ENCODE data around the gene LEMD1. TPM values are rescaled to one million over a fixed set of nuclear protein-coding genes. Genes with fewer than 3 reads are reported as not detected.

The LEMD1 gene
- polyA plus RNA-seq, 1 donor from 2014 or later, result 67.6 TPM

GRCh38 chr1:205369701-205370123 is 52.1 kb downstream of the LEMD1 start:
- Histone ChIP-seq H3K27ac (ENCODE audit: low read length) (no peak overlapping the region), H3K4me3 (ENCODE audit: low read length) (no peak overlapping the region), H3K9ac (ENCODE audit: low read length) (no peak overlapping the region), H3K79me2 (replicated peaks; ENCODE audit: insufficient read depth, low read length) (no peaks in the 10 kb centered on the region), H4K20me1 (ENCODE audit: insufficient read depth) (no peaks in the 10 kb centered on the region), H3K4me2 (ENCODE audit: low read length) (no peak overlapping the region), H3K27me3 (ENCODE audit: insufficient read depth, low read depth, low read length) (no peaks in the 10 kb centered on the region), H3F3A (ENCODE audit: insufficient read depth, low read length, poor library complexity, severe bottlenecking) (no peaks in the 10 kb centered on the region), H2AFZ (ENCODE audit: low read depth, low read length) (no peak overlapping the region), H3K9me3 (ENCODE audit: low read length) (no peaks in the 10 kb centered on the region), H3K9me2 (ENCODE audit: insufficient read depth, low read length) (no peaks in the 10 kb centered on the region), H3K36me3 (ENCODE audit: insufficient read depth, low read length) (no peaks in the 10 kb centered on the region)
- no peak for TF ChIP-seq POLR2AphosphoS5 (IDR thresholded peaks at IDR 0.05)
- TF ChIP-seq EP300 (conservative IDR thresholded peaks at IDR 0.05; ENCODE audit: poor library complexity, severe bottlenecking), result no peak
- no peak for TF ChIP-seq RAD21 (conservative IDR thresholded peaks at IDR 0.05)
- TF ChIP-seq CTCF (IDR thresholded peaks at IDR 0.05; ENCODE audit: poor library complexity, severe bottlenecking), result no peak
- TF ChIP-seq MXI1 (conservative IDR thresholded peaks at IDR 0.05; ENCODE audit: poor library complexity, severe bottlenecking), result no peak
- TF ChIP-seq SMC3 (conservative IDR thresholded peaks at IDR 0.05; ENCODE audit: poor library complexity), result no peak
- TF ChIP-seq EZH2 (IDR thresholded peaks at IDR 0.05; ENCODE audit: borderline replicate concordance, insufficient read depth, low read length, poor library complexity, severe bottlenecking), result no peak
- no peak for TF ChIP-seq TAF1 (IDR thresholded peaks at IDR 0.05; ENCODE audit: low read depth)
- TF ChIP-seq, protein P1, sequence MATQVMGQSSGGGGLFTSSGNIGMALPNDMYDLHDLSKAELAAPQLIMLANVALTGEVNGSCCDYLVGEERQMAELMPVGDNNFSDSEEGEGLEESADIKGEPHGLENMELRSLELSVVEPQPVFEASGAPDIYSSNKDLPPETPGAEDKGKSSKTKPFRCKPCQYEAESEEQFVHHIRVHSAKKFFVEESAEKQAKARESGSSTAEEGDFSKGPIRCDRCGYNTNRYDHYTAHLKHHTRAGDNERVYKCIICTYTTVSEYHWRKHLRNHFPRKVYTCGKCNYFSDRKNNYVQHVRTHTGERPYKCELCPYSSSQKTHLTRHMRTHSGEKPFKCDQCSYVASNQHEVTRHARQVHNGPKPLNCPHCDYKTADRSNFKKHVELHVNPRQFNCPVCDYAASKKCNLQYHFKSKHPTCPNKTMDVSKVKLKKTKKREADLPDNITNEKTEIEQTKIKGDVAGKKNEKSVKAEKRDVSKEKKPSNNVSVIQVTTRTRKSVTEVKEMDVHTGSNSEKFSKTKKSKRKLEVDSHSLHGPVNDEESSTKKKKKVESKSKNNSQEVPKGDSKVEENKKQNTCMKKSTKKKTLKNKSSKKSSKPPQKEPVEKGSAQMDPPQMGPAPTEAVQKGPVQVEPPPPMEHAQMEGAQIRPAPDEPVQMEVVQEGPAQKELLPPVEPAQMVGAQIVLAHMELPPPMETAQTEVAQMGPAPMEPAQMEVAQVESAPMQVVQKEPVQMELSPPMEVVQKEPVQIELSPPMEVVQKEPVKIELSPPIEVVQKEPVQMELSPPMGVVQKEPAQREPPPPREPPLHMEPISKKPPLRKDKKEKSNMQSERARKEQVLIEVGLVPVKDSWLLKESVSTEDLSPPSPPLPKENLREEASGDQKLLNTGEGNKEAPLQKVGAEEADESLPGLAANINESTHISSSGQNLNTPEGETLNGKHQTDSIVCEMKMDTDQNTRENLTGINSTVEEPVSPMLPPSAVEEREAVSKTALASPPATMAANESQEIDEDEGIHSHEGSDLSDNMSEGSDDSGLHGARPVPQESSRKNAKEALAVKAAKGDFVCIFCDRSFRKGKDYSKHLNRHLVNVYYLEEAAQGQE (IDR thresholded peaks at IDR 0.05; ENCODE audit: borderline replicate concordance), result no peak

- Histone ChIP-seq H3F3A (ENCODE audit: insufficient read depth, low read length, poor library complexity, severe bottlenecking) (no peaks in the 10 kb centered on the region), H3K27me3 (ENCODE audit: insufficient read depth, low read depth, low read length) (no peaks in the 10 kb centered on the region), H3K36me3 (ENCODE audit: insufficient read depth, low read length) (no peaks in the 10 kb centered on the region), H3K27ac (ENCODE audit: low read length) (no peak overlapping the region), H3K4me3 (ENCODE audit: low read length) (no peak overlapping the region), H2AFZ (ENCODE audit: low read depth, low read length) (no peak overlapping the region), H3K9me3 (ENCODE audit: low read length) (no peaks in the 10 kb centered on the region), H3K9ac (ENCODE audit: low read length) (no peak overlapping the region), H3K9me2 (ENCODE audit: insufficient read depth, low read length) (no peaks in the 10 kb centered on the region), H4K20me1 (ENCODE audit: insufficient read depth) (no peaks in the 10 kb centered on the region), H3K79me2 (replicated peaks; ENCODE audit: insufficient read depth, low read length) (no peaks in the 10 kb centered on the region), H3K4me2 (ENCODE audit: low read length) (no peak overlapping the region)
- TF ChIP-seq CTCF (IDR thresholded peaks at IDR 0.05; ENCODE audit: poor library complexity, severe bottlenecking) (no peak), EZH2 (IDR thresholded peaks at IDR 0.05; ENCODE audit: borderline replicate concordance, insufficient read depth, low read length, poor library complexity, severe bottlenecking) (no peak), POLR2AphosphoS5 (IDR thresholded peaks at IDR 0.05) (no peak), TAF1 (IDR thresholded peaks at IDR 0.05; ENCODE audit: low read depth) (no peak), RAD21 (conservative IDR thresholded peaks at IDR 0.05) (no peak), EP300 (conservative IDR thresholded peaks at IDR 0.05; ENCODE audit: poor library complexity, severe bottlenecking) (no peak), SMC3 (conservative IDR thresholded peaks at IDR 0.05; ENCODE audit: poor library complexity) (no peak), MXI1 (conservative IDR thresholded peaks at IDR 0.05; ENCODE audit: poor library complexity, severe bottlenecking) (no peak)
- TF ChIP-seq, protein P1 (IDR thresholded peaks at IDR 0.05; ENCODE audit: borderline replicate concordance), result no peak
These were observed 53.4 kb downstream of the LEMD1 start for GRCh38 chr1:205368478-205368877.
